Right ventricle myocardium superior (tissue), 1 donor: Measurements from ENCODE around the gene VWA5A. TPM values are rescaled to one million over a fixed set of nuclear protein-coding genes. Genes with fewer than 3 reads are reported as not detected.

Experiments used
- ATAC-seq: fragments of 200-7000 bp; cut with Tn5 transposase; one replicate; pipeline ENCODE4 v1.9.1; 2020; ENCODE audit warnings: mild to moderate bottlenecking; ENCODE audit not compliant: poor library complexity
- DNase-seq: peaks from one replicate; pipeline ENCODE4 v3.0.0-alpha.2; 2020
- intact Hi-C: fragments of 100-400 bp; cut with DNase I; formaldehyde crosslinking; loops from one replicate; pipeline ENCODE4 v1.11.2; 2022
- total RNA-seq: library from RNA; stranded (reverse); fragmentation: NEBNext Ultra II Directional; extraction: Animal tissue kit (Norgen Biotek cat#: 25700); gene quantifications from one replicate; pipeline ENCODE4 v1.2.1, GENCODE V29; 2021
- donor health status: DM: no; HTN: yes; CAD: no; lungs with severe emphysema.

The VWA5A gene
- total RNA-seq, 1 donor from 2014 or later, result 3.5 TPM

GRCh38 chr11:124194293-124195188 is 79.3 kb downstream of the VWA5A start:
- DNase-seq (no peak), ATAC-seq (no peak)
- intact Hi-C loops, result no loop called here

- ATAC-seq (peak; percentile 58), DNase-seq (no peak)
- intact Hi-C loops, result no loop called here
These were observed 80.0 kb downstream of the VWA5A start for GRCh38 chr11:124195189-124195734.

Other genes with a start within 250 kb of the VWA5A start
- gene TMEM225, start 229.8 kb upstream of the VWA5A start, total RNA-seq, result not detected
- not detected for gene OR8D4, start 213.3 kb upstream of the VWA5A start, total RNA-seq
- not detected for gene OR4D5, start 175.8 kb upstream of the VWA5A start, total RNA-seq
- not detected for gene OR6T1, start 171.6 kb upstream of the VWA5A start, total RNA-seq
- gene OR10S1, start 137.7 kb upstream of the VWA5A start, total RNA-seq, result not detected
- gene OR10G6, start 120.3 kb upstream of the VWA5A start, total RNA-seq, result not detected
- not detected for gene OR10G4, start 102.5 kb upstream of the VWA5A start, total RNA-seq
- not detected for gene OR10G9, start 92.4 kb upstream of the VWA5A start, total RNA-seq
- gene OR10G8, start 88.7 kb upstream of the VWA5A start, total RNA-seq, result not detected
- gene OR10G7, start 74.1 kb upstream of the VWA5A start, total RNA-seq, result not detected
- gene OR10D3, start 67.9 kb downstream of the VWA5A start, total RNA-seq, result not detected
- not detected for gene OR8G1, start 125.6 kb downstream of the VWA5A start, total RNA-seq
- gene OR8G5, start 140.9 kb downstream of the VWA5A start, total RNA-seq, result not detected
- not detected for gene OR8D1, start 198.5 kb downstream of the VWA5A start, total RNA-seq
- gene OR8D2, start 204.7 kb downstream of the VWA5A start, total RNA-seq, result not detected